GM12801 (cell line): ENCODE results near the gene MRPL55.

Experiments used
- TF ChIP-seq, protein P1 (sequence below): IDR thresholded peaks from one replicate; pipeline ENCODE4 v1.5.1; 2011; ENCODE audit warnings: control low read depth; ENCODE audit not compliant: insufficient read length; ENCODE audit errors: extremely low read depth

MRPL55 gene

DNA sequence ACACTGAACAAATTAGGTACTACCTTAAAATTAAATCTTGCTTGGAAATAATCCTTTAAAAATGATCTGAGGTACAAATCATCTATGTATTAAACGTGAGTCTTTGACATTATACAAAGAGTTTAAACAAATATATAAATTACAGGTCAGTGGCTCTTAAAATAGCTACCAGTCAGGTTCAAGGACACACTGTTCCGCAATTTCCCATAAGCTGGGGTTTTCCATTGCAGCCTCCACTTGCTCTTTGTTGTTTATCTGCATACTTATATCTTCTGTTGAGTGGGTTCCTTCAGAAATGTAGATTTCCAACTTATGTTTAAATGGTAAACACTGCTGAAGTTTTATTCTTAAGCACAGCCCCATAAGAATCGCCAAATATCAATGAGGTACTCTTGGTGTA is 5.7 kb upstream of the MRPL55 start:
- TF ChIP-seq, protein P1, sequence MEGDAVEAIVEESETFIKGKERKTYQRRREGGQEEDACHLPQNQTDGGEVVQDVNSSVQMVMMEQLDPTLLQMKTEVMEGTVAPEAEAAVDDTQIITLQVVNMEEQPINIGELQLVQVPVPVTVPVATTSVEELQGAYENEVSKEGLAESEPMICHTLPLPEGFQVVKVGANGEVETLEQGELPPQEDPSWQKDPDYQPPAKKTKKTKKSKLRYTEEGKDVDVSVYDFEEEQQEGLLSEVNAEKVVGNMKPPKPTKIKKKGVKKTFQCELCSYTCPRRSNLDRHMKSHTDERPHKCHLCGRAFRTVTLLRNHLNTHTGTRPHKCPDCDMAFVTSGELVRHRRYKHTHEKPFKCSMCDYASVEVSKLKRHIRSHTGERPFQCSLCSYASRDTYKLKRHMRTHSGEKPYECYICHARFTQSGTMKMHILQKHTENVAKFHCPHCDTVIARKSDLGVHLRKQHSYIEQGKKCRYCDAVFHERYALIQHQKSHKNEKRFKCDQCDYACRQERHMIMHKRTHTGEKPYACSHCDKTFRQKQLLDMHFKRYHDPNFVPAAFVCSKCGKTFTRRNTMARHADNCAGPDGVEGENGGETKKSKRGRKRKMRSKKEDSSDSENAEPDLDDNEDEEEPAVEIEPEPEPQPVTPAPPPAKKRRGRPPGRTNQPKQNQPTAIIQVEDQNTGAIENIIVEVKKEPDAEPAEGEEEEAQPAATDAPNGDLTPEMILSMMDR, result no peak

DNA sequence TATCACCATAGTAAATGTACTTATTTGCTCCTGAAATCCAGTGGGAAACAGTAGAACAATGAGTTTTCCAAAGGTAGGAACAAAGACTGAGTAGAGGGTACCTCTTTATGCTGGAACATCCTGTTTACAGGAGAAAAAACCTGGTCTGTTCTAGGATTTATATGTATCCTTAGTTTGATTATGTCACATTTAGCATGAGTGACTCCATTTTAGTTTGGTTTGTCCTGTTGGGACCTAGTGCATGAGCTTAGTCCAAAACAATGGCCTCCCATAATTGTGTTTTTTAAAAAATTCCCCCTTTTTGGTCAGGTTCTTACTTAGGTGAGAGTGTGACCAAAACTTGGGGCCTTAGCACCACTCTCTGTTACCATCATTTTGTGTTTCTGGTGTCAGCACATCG is 3.5 kb upstream of the MRPL55 start:
- TF ChIP-seq, protein P1, result no peak

DNA sequence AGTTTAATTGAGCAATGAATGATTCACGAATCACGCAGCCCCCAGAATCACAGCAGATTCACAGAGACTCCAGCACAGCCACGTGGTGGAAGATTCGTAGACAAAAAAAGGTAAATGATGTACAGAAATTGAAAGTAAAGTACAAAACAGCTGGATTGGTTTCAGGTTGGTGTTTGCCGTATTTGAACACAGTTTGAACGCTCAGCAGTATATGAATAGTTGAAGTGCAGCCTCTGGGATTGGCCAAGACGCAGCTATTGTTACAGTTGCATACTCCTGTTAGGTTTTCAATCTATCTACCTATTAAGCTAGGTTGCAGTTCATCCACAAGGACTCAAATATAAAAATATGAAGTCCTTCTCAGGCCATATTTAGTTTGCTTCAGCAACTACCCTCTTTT is 3.1 kb upstream of the MRPL55 start:
- TF ChIP-seq, protein P1, result no peak

DNA sequence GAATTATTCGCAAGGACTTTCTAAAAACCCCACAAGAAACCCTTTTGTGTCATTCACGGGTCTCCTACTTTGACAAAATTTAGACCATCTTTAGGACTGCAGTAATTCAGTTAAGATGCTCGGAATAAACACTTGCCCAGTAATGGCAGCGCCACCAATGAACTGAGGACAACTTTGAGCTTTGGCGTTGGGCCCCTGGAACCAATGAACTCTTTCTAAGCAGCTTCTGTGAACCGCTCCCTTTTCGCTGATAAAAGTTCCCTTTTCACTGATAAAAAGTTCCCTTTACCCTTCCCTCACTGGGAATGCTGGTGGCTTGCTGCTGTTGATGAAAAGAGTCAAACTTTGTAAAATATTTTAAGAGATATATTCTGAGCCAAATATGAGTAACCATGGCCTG is 1.5 kb upstream of the MRPL55 start:
- TF ChIP-seq, protein P1, result no peak

DNA sequence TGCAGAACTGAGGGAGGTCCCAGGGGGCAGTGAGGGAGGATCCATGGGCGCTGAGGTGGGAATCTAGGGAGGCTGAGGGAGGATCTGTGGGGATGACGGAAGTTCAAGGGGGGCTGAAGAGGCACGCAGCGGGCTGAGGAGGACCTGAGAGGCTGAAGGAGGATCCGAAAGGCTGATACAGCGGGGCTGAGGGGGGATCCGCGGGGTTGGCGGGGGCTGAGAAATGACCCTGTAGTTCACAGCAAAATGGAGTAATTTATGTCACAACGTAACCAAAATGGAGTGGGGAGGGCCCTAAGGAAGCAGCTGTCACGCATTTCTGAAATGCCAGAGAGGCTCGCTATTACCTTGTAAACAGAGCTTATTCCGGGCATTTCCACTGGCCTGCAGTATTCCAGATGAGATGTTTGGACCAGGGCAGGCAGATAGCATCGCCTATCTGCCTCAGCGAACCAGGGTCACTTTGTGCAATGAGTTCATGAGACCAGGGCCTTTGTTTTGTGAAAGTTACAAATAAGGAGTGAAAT is 926 bp upstream of the MRPL55 start:
- TF ChIP-seq, protein P1, result no peak

DNA sequence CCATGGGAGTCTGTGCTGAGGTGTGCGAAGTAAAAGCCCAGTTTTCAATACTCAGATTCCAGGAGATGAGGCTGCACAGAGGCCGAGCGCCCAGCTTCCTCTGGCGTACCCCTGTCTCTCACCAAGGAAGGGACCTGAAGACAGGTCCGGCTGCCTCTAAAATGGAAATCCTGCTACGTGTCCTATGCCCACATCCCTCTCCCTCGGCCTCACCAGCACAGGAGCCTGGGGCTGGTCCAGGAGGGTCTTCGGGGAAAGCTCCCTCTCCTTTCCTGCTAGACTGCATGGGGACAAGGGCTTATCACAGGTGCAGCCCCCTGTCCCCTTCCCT is 392 bp downstream of the MRPL55 start:
- TF ChIP-seq, protein P1, result no peak

DNA sequence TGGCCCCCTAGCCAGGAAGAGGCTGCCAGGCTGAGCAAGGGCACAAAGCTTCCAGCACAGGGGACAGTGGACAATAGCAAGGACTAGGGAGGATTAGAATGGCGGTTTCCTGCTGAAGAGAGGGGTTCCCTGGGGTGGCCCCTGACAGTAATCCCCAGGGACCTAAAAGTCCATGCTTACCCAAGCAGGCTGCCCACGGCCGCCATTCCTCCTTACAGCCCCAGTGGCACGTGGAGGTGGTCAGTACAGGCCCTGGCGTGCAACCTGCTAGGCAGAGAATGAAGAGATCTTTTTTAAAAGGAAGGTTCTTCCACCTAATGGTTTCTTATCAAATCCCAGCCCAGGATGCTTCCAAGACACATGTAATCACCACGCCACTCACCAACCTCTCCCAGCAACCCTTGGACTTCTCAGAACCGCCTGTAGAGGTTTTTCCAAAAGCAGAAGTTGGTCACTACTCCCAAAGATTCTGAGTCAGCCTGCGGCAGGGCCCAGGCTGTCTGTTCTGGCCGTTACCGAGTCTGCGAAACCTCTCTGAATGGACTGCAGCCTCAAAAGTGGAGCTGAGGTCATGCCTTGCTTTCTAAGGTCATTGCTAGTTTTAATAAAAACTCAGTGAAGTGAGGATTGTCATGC is 926 bp downstream of the MRPL55 start:
- TF ChIP-seq, protein P1, result no peak
